Esophagus squamous epithelium (tissue), 4 donors: ENCODE results near the gene THRA.
A peak's percentile ranks its signal among the peaks of the same experiment; 100 is the strongest.

ENCODE experiments used
- CTCF ChIP-seq, 6 experiments: fragments of 450-650 bp in 4 of 6; fragments of 200-600 bp in 2 of 6; sonication (generic) in 2 of 6; IDR thresholded peaks; one replicate each; pipeline ENCODE4 v1.5.1; 2016 to 2019; ENCODE audit warnings: antibody characterized with exemption in 6 of 6, mild to moderate bottlenecking in 4 of 6, moderate library complexity in 4 of 6
- POLR2A ChIP-seq, 4 donors: fragments of 450-650 bp; IDR thresholded peaks; one replicate each; pipeline ENCODE4 v1.6.1; 2017; ENCODE audit warnings: antibody characterized with exemption in 4 of 4, mild to moderate bottlenecking in 4 of 4, moderate library complexity in 3 of 4

DNA sequence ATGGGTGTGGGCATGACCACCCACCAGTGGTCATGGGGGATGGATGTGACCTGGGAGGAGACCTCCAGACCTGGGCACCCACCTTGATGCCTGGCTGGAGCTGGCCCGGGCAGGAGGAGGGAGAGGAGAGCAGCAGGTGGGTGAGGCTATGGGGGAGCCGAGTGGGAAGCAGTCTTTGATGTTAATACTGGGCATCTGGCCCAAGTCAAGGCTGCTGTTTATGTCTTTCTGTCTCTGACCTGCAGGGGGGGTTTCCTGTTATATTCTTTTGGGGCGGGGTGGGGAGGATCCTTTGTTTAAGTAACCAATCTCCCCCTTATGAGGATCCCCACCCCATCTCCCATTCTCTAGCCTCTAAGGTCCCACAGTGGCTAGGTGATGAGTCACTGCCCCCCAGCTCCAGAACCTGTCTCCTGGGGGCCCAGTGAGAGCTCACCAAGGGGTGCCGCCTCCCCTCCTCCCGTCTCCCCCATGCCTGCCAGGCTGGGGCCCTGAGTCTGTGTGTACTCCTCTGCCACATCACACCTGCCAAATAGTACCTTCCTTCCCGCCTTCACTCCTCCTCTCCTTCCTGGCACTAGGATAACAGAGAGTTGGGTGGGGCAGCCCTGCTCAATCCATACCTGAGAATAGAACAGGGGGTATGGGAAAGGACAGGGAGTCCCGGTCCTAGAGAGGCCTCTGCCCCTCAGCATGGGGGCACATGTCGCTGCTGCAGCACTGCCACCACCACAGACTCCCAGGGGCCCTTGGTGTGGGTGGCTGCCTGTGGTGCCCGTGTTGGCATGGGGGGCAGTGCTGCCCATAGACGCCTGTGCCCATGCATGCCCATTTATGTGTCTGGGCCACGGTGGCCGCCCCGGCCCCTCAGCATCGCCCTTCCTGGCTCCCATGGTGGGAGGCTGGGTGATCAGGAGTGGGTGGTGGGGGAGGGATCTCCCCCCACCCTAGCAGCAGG lies 7.3 kb downstream of the THRA start:
- peak in 1 of 4 donors; percentile 21 for TF ChIP-seq POLR2A (IDR thresholded peaks at IDR 0.05)
- peak in 4 of 6 experiments; percentile 17 to 38 (median 31) for TF ChIP-seq CTCF (IDR thresholded peaks at IDR 0.05)
